Mammary epithelial cell (primary cell): Measurements from ENCODE around the gene EEF1AKMT3.

Experiments used
- EZH2 ChIP-seq: IDR thresholded peaks from 2 replicates; pipeline ENCODE4 v1.6.1; 2012; ENCODE audit warnings: low read length, inconsistent platforms, borderline replicate concordance
- TF ChIP-seq, protein P1 (sequence below), 2 donors: IDR thresholded peaks in 1 of 2; conservative IDR thresholded peaks in 1 of 2; 2 replicates each; pipeline ENCODE4 v1.5.1; 2011 to 2012; ENCODE audit warnings: inconsistent platforms in 2 of 2, low read length in 2 of 2, mild to moderate bottlenecking in 2 of 2, control low read depth in 1 of 2, low read depth in 1 of 2; ENCODE audit not compliant: insufficient read depth in 1 of 2; ENCODE audit errors: extremely low read depth in 1 of 2

DNA sequence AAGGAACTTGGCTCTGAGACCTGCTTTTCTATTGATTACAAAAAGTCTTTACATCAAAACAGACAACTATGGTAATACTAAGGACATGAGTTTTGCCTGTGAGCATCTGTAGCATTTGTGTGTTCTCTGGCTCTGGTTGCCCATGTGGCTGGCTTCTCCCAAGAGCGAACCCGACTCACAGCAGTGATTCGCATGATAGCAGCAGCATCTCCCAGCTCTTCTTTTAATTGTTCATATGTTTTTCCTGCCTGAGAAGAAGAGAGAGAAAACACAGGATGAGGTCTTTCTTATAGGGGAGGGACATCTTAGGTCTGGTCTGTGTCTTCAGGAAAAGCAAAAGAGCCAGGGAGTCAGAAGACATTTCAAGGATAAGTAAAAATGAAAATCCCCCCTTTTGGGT is 28.6 kb downstream of the EEF1AKMT3 start:
- TF ChIP-seq, protein P1, sequence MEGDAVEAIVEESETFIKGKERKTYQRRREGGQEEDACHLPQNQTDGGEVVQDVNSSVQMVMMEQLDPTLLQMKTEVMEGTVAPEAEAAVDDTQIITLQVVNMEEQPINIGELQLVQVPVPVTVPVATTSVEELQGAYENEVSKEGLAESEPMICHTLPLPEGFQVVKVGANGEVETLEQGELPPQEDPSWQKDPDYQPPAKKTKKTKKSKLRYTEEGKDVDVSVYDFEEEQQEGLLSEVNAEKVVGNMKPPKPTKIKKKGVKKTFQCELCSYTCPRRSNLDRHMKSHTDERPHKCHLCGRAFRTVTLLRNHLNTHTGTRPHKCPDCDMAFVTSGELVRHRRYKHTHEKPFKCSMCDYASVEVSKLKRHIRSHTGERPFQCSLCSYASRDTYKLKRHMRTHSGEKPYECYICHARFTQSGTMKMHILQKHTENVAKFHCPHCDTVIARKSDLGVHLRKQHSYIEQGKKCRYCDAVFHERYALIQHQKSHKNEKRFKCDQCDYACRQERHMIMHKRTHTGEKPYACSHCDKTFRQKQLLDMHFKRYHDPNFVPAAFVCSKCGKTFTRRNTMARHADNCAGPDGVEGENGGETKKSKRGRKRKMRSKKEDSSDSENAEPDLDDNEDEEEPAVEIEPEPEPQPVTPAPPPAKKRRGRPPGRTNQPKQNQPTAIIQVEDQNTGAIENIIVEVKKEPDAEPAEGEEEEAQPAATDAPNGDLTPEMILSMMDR (conservative IDR thresholded peaks at IDR 0.05 in 1 of 2, IDR thresholded peaks at IDR 0.05 in 1 of 2; ENCODE audit: extremely low read depth in 1 of 2, insufficient read depth in 1 of 2, low read depth in 1 of 2, low read length in 2 of 2) = no peak
- no peak for TF ChIP-seq EZH2
